Stimulated activated CD4-positive, alpha-beta T cell treated with anti-CD3 and anti-CD28 coated beads, Interleukin-1b, Interleukin-23, amount 100 ng/mL, for 1 hour (primary cell): ENCODE results near the gene CLK1.
"Not testable (repeated sequence)": the region's sequence is repeated elsewhere in the genome, so short reads cannot be mapped to it uniquely, and the experiment has no call there.

ENCODE experiments used
- DNase-seq, 2 donors: peaks; one replicate each; pipeline ENCODE4 v3.0.0-alpha.2; 2020; ENCODE audit warnings: low read depth in 2 of 2

CLK1 gene

DNA sequence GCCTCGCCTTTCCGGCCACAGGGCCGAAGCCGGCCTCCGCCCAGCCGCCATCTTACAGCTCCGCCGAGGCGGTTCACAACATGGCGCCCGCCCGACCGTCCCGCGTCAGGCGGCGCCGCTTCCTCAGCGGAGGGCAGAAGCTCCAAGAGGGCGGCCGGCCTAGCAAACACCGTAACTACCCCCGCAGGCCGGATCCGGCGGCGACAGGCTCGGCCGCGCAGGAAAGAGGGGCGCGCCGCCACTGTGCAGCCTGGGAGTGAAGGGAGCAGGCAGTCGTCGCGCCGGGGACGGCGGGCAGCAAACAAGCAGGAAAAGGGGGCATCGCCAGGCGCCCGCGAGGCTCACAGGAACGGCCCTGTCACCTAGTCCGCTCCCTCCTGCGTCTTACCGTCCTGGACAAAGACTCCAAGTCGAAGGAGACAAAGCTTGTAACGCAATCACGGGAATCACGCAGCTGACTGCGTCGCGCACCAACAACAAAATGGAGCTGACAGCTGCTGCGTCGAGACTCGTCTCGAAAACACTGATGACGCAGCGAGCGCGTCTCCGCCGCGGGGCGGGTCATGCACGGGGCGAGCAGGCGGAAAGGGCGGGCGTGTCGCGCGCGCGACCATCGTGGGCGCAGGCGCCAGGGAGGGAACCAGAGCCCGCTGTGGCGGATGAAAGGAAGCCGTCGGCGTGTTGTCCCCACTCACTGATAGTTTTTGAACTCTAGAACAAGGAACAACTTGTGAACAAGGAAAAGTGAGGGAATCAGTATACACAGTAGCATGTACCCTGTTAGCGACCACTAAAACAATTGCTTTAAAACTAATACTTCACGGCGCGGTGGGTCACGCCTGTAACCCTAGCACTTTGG, at the start of gene CLK1:
CLK1 (minus strand) TSS at position 483 of the 859 bp plus-strand sequence. CDS start 2,796 bp downstream, outside the sequence.
- peak; percentile 85 to 91 for DNase-seq

GRCh38 chr2:200913654-200914053, 49.2 kb upstream of the CLK1 start:
- DNase-seq = no peak

GRCh38 chr2:200909958-200910357, 45.5 kb upstream of the CLK1 start:
- DNase-seq = no peak

GRCh38 chr2:200905618-200906296, 41.3 kb upstream of the CLK1 start:
- peak in 1 of 2 donors; percentile 10 for DNase-seq

- DNase-seq = peak; percentile 33 to 44
These were observed 37.1 kb upstream of the CLK1 start for GRCh38 chr2:200901459-200902072.

DNA sequence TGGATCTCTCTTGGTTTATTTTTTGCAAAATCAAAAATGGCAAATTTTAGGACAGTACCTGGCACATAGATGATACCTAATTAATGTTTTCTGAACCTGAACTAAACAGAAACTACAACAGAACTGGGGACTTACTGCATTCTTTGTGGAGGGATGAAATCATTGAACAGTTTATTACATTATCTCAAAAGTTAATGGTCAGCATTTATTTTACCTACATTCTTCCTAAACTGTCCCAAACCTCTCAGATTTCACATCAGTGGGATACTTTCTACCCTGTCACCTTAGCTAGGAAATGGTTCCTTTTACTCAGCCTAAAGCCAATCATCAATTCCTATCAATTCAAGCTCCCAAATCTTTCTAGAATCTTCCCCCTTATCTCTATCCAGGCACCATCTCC, 35.0 kb upstream of the CLK1 start:
- DNase-seq = no peak

GRCh38 chr2:200888704-200889625, 24.5 kb upstream of the CLK1 start, which contains the start of the genes NIF3L1 and PPIL3:
Gene NIF3L1 (plus strand): TSS chr2:200889371. CDS start chr2:200891944, 2,573 bp downstream.
Gene PPIL3 (minus strand): TSS chr2:200889077. CDS start chr2:200887615, 1,462 bp downstream.
- DNase-seq = peak; percentile 86 to 89

- DNase-seq = not testable (repeated sequence)
These were observed 17.3 kb upstream of the CLK1 start for GRCh38 chr2:200881715-200882249.

GRCh38 chr2:200878289-200878880, 13.9 kb upstream of the CLK1 start:
- DNase-seq = no peak

GRCh38 chr2:200877443-200877842, 13.0 kb upstream of the CLK1 start:
- DNase-seq = no peak

- DNase-seq = no peak
These were observed 9.1 kb upstream of the CLK1 start for GRCh38 chr2:200873560-200873959.

DNA sequence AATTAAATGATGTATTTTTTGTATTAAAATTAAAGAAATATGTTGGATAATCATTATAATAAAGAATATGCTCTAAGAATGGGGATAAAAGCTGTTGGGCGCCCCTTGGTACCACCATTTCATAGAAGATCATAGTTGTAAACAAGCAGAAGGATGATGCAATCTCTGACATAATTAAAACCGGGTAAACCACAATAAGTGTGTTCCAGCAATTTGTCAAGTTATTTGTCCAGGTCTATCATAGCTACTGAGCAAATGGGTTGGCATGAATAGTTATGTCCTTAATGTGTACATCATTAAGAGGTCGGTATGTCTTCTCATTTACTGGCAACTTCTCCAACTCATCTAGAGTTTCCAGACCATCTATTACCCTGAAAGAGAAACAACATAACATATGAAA, 6.7 kb upstream of the CLK1 start:
- DNase-seq = no peak

DNA sequence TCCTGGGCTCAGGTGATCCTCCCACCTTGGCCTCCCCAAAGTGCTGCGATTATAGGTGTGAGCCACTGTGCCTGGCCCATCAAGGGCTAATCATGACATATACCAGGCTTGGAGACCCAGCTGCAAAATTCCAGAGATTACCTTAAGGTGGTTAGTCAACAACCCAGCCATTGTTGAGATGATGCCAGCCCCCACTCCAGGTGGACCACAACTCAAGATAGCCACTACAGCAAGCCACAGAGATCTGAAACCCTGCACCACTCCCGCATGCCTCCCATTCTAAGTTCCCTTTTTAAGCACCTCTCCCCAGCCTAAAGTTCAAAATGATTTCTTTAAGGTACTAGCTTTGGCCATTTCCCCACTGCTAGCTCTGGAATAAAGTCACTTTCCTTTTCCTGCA, 4.6 kb upstream of the CLK1 start:
- no peak for DNase-seq

DNA sequence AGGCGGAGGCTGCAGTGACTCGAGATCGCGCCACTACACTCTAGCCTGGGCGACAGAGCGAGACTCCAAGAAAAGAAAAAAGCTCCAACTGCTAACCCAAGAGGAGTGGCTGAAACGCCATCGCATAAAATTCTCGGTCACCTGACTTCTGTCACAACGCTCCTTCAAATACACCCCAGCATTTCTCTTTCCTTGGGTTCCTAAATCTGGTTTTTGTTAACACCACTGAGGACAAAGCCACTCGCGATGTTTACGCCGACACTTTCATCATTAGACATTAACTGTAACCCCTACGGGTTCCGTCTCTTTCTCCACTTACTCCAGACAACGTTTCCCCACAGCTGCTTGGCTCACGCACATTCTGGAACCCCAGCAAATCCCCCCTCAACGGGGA, 679 bp downstream of the CLK1 start:
- DNase-seq = no peak

DNA sequence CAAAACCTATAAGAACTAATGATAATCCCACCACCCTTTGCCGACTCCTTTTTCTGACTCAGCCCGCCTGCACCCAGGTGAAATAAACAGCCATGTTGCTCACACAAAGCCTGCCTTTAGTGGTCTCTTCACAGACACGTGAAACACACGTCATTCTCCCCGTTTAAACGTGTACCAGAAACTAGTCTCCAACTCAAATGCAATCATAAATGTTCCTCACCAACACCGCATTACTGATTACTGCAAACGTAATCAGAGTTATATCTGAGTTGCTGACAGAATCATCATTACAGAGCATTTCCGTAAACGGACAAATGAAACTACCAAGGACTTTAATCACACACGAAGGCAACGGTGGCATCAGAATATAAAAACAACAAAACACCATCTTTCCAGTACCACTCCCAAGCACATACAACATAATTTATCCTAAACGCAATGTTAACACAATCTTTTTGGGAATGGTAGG, 1.9 kb downstream of the CLK1 start:
- DNase-seq = peak in 1 of 2 donors; percentile 10

GRCh38 chr2:200861617-200862155, 2.8 kb downstream of the CLK1 start:
- no peak for DNase-seq

- DNase-seq = no peak
These were observed 4.2 kb downstream of the CLK1 start for GRCh38 chr2:200860092-200860795.

DNA sequence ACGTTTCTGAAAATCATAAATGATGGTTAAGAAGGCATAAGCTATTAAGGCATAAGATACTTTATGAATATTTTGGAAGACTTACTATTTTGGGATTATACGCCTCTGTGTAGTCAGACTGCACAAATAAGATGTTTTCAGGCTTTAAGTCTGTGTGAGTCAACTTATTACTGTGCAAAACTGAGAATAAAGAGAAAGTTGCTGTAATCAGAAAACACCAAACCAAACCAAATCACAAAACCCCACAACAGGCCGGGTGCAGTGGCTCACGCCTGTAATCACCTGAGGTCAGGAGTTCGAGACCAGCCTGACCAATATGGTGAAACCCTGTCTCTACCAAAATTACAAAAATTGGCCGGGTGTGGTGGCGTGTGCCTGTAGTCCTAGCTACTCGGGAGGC, 7.7 kb downstream of the CLK1 start:
- DNase-seq = no peak

DNA sequence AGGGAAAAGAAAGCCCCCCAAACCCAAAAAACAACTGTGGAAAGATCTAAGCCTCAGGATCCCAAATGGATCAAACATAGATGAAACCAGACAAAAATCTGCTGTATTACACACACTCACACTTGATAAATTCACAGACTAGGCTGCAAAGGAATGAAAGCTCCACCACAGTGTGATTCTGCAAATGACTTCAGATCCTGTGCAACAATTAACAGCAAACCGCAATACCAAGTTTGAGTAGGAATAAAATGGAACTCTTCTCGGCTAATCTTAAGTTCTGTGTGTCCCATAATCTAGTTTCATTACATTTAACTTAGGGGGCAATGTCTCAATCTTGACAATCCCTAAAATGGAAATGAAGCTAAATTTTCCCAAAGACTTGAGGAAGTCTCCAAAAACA, 11.9 kb downstream of the CLK1 start:
- DNase-seq = no peak
